NOMO-1 treated with DMSO at 0.1 percent for 48 hours (cell line): ENCODE data around the gene IL1R2.
"Not testable (repeated sequence)": the region's sequence is repeated elsewhere in the genome, so short reads cannot be mapped to it uniquely, and the experiment has no call there.

Experiments
- DNase-seq: peaks from one replicate; lab custom pipeline; 2025; ENCODE audit not compliant: unreplicated experiment; lab: John Stamatoyannopoulos, UW

Gene IL1R2

DNA sequence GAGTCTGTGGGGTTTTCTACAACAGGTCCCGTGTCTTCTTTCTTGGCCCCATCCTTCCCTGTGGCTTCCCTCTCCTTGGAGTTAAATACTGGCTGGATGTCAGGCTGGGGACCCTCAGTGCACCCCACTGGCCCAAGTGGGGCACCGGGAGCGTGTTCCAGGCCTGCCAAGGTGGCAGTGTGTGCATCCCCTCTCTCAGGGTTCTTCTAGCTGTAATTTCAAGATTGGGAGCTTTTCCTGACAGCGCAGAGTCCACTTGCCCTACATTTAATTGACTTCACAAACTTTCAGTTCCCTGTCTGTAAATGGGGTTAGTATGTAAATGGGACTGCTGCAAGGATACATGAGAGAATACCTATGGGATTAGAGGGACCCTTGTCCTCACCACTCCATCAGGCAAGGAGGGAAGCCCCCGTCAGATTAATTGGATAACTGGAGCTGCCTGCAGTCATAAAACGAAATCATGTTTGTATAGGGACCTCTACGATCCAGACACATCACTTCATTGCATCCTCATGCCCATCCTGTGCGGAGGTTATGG is 66.6 kb downstream of the IL1R2 start:
- no peak for DNase-seq

DNA sequence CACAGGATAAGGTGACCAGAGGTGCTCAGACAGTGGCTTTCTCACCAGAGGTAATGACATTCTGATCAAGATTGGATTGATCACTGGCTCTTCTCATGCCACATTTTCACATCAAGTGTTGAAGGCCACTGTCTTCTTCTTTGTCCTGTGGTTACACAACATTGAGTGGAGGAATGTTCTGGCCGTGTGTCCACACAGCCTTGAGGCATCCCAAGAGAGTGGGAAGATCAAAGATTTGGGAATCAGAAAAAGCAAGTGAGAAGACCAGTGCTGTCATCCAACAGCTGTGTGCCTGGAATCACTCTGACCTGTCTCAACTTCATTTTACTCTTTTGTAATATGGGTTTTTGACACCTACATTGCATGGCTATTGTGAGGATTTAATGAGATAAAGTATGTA is 67.4 kb downstream of the IL1R2 start:
- DNase-seq, result no peak

DNA sequence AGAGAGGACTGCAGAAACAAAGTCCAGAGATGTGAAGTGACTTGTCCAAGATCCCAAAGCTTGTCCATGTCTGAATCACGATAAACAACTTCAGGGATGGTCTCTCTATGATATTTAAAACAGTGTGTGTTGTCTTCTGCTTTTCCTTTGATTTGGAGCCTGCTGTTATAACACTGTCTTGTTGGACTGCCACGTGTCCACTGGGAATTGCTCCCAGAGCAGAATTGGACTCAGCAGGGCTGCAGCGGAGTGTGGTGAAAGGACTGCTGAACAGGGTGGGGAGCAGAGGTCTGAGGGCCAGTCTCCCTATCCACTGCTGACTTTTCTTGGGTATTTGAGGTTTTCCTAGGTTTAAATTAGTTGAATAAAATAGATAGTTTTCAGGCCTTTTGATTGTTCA is 68.3 kb downstream of the IL1R2 start:
- no peak for DNase-seq

DNA sequence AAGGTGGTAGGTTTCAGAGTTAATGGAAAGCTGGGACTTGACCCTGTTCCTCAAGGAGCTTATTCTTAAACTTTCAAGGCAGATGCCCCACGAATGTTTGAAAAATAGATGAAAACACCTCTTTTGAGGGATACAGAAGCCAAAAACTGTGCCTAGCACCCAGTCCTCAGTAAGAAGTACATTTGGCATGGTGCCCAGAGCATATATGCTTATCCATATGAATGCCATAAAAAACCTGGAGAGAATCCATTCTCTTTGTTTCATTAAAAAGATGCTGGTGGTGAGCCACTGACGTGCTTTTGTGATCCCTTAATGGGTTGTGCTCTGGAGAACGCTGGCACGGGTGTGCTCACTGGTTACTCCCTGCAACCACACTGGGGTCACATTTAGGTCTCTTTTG is 69.0 kb downstream of the IL1R2 start:
- no peak for DNase-seq

DNA sequence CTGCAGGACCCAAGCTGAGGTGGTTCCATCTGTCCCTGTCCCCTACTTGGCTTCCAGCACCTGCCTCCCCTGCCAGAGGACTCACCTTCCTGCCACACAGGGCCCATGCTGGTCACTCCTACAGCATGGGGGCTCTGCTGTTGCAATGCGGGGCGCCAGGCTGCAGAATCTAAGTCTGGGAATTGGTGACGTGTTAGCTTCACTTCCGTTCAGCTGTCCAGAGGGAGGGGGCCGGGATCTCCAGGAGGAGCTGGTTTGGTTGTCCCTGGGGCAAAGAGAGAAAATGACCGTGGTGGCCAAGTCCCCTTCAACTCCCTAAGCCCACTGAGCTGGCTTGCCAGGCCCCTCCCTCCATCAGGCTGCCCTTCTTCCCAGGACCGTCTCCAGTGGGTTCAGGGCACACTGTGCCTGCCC is 69.5 kb downstream of the IL1R2 start:
- DNase-seq, result no peak

DNA sequence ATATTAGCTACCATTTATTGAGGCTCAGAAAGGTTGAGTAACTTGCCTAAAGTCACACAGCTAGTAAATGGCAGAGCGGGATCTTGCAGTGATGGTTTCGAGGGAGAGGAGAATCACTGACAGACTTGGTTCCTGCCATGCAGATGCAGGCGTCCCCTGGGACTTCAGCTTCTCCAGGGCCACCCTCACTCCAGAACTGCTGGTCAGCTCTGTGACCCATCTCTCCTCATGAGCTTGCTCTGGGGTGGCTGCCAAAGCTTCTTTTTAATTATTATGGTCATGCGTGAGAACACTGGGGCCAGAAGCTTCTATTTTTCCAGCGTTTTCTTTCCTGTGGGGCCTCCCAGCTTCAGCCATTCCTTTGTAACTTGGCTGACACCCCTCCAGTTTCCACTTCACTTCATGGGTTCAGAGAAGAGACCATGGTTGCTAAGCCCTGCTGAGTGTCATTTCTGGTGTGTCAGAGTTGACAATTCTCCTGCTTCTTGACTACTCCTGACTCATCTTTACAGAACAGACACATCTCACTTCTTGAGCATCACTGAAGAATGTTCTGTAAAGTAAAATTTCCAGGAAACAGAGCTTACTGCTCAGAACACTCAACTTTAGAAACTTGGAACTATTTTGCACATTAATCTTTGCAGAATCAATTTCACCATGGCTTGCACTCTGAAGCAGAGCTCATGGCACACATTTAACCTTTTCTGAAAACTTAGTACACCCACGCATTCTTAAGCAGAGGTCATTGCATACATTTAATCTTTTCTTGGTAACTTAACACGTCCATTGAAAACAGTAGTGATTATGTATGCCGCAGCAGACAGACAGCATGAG is 70.4 kb downstream of the IL1R2 start:
- no peak for DNase-seq

DNA sequence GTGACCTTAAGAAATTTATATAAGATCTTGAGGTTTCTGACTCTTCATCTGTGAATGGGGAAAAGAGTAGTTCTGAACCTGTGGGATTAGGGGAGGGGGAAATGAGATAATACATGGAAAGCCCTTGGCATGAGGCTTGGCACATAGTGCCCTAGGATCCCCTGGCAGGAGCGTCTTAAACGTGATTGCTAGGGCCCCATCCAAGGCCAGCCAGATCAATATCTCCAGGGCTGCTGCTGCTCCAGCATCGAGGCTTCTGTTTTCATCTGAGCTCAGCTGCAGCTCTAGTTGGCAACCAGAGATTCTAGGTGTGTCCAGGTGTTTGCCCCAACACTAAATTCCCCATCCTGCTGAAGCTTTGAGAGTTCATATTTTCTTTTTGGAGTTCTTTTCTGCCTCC is 71.0 kb downstream of the IL1R2 start:
- DNase-seq, result no peak

DNA sequence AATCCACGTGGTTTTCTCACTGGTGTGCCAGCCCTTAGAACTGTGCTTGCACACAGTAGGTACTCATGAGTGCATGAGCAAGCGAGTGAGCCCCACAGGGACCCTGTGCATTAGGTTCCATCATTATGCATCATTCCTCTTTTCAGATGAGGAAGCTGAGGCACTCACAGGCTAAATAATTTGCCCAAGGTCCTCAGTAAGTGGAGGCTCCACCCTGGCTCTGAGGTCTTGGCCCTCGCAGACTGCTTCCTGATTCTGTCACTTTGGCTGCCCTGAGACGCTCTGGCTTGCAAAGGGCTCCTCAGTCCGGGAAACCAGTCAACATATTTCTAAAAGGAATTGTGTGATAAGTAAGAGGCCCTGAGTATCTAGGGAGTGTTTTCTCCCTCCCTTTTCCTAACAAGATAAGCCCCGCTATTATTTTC is 71.7 kb downstream of the IL1R2 start:
- DNase-seq, result peak; percentile 83

DNA sequence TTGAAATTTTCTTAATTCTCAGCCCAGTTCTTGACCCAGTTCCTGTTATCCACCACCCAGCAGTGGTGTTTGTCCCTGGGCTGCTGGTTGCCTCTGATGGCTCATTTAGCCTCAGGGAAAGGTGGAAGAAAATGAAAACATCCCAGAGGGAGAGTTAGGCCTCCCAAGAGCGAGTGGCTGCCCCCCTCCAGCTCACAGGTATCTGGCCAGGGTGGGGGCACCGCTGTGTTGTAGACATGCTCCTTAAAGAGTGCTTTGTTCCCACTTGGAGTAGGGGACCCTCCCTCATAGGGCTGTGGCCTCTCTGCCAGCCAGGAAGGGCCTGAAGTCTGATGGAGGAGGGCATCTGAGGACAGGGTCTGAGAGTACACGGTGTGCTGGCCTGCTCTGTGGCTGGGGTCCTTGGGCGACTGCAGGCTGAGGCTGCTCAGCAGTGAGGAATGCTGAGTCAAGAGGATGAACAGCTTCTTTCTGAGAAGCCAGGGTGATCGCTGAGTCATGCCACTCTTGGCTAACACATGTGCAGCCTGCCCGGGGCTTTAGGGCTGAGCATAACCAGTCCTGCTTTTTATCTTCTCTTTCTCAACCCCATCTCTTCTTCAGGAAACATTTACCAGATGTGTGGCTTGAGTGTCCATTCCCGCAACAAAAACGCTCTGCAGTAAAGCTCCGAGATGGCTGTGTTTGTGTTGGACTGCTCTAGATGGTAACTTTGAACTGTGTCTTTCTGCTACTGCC is 72.3 kb downstream of the IL1R2 start:
- DNase-seq, result peak; percentile 91

DNA sequence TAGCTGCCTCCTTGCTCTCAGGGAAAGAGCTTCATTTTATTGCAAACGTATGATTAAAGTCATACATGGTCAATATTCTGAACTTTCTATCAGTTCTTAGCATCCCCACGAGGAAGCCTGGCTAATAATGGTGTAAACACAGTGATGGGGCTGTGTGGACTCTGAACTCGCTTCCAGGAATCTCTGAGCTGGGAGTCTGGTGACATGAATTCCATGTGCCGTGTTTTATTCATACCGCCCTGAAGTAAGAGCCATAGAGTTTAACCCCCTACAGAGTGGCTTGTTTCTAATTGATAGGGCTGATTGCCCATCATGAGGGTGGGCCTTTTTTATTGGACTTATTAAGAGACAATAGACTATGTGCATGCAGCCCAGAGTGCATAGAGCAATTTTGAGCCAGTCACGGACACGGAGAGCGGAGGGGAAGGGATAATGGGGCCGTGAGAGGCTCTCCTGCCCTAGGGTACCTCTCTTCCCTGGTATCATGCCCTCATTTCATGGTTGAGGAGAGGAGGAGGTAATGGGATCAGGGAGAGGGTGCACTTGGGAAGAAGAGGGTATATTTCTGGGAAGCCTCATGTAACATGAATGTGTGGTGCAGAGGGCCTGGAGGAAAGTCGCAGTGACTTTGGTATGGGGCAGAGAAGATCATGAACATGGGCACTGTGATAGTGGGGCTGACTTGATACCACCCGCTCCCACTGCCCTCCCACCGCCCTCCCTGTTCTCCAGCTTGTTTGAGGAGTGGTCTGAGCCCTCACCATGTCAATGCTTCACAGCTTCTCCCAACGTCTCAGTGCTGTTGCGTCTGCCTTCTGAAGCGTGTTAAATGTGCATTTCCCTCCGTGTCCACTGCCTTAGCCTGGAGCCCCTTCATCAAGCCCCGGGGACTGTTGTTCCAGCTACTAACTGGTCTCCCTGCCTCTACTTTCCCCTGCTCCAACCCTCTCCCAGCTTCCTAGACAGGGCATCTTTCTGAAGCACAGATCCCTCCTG is 73.2 kb downstream of the IL1R2 start:
- DNase-seq, result no peak

DNA sequence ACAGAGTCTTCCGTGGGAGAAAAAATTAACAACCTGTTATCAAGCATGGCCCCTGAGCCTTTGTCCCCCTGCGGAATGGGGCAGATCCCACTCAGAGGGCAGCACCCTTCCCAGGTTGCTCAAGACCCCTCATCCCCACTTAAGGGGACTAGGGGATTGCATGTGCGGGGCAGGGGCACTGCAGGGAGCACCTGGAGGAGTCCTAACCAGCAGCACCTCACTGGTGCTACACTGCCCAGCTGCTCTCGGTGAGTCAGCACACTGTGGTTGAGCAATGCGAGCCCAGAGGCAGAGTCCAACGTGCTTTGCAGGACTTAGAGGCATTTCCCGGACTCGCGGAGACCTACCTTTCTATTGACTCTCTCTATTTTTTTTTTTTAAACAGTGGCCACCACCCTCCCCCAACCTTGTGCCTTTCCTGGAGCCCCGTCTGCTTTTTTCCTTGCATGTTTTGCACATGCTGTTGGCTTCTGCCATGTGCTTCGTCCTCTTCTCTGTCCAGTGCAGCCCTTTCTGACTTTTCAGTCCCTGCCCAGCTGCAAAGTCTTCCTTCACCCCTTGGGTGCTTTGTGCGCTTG is 74.0 kb downstream of the IL1R2 start:
- peak; percentile 65 for DNase-seq

DNA sequence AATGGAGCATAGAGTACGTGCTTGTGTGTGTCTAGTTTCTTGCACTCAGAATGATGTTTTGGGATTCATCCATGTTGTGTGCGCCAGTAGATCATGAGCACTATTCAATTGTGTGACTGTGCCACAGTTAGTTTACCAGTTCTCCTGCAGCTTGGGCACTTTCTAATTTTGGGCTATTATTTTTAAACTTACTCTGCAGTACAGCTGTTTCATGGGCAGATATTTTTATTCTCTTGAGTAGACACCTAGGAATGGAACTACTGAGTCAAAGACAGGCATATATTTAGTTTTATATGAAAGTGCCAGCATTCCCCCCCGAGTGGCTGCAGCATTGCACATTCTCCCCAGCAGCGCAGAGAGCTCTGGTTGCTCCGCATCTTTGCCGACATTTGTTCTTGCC is 74.8 kb downstream of the IL1R2 start:
- DNase-seq, result no peak

DNA sequence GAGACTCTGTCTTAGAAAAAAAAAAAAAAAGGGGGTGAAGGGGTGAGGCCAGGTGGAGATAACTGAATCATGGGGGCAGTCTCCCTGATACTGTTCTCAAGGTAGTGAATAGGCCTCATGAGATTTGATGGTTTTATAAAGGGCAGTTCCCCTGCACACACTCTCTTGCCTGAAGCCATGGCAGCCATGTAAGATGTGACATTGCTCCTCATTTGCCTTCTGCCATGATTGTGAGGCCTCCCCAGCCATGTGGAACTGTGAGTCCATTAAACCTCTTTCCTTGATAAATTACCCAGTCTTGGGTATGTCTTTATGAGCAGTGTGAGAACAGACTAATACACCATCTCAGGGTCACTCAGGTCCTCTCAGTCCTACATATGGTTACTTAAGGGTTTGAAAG is 76.4 kb downstream of the IL1R2 start:
- not testable (repeated sequence) for DNase-seq

DNA sequence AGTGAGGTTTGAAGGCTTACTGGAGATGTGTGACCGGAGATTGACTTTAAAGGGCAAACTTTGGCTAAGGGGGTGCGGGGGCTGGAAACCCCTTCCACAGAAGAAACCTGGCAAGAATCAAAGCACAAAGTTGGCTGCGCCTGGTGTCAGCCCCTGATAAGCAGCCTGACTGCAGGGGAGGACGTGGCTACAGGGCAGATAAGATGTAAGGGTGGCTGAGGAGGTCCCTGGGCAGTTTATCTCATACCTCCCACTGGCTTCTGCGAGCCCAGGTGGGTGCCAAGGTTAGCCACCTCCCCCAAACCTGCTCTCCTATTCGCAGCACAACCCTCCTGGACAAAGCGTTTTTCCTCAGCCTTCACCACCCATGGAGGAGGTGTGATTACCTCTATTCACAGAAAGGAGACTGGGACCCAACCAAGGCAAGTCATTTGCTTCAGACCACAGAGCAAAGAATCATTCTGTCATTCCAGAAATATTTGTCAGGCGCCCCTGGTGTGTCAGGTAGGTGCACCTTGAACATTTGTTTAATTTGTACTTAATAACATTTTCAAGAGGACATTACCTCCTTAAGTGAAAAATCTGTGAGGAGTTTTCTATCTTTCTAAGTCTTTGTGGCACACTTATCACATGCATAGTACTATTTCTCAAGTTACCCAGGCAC is 77.7 kb downstream of the IL1R2 start:
- no peak for DNase-seq

DNA sequence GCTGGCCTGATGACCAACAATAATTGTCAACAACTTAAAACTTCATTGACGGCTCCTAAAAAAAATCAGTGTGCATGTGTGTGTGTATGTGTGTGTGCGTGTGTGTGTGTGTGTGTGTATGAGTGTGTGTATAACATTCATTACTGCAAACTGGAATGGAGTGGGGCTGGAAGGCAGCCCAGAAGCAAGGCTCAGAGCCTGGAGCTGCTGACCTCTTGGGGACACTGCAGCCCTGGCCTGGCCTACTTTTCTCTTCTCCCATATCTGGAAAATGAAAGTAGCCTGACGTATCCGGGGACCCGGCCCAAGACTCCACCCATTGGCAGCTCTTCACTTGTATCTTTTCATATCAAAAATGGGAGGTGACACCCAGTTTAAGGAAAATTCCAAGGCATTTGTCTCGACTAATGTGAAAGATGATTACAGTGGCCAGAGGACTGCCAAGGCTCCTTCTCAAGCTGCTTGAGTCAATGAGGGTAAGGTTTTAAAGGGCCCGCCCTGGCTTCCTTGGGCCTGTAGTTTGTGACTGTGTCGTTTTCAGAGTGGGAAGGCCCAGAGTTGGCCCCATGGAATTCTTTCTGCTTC is 78.4 kb downstream of the IL1R2 start:
- no peak for DNase-seq

DNA sequence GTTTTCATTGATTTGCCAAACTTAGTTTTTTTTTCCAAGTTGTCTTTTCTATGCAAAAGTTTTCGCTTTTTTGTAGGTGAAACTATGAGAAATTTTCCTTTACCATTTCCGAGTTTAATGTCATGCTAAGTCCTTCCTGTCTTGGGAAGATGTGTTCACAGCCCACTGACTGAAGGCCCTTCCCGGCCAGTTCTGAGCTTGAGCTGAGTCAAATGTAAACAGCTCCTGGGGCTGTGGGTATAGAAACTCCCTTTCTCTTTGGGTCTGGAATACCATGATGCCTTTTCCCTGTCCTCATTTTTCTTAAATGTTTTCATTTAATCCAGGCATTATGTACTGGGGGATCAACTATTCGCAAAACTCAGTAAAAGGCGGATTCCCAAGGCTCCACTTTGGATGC is 81.0 kb downstream of the IL1R2 start:
- DNase-seq, result no peak

DNA sequence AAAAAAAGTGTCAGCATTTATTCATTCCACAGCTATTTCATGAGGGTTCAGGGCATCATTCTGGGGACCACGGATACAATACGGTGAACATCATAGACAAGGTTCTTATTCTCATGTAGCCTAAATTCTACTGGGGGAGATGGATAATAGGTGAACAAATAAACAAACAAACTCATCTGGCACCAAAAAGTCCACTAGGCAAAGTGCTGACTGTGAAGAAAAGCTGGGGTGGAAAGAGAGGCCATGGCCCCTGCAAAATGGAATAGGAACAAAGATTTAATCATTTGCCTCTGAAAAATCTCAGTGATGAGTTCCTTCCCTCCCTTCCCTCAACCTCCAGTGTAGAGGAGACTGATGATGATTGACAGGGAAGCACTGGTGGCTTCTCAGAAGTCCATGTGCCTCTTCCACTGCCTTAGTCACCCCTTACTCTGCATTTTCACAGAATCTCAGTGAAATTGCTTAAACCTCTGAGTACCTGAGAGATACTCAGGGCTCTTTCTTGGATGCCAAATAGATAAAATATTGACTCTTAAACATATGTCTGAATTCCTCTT is 81.5 kb downstream of the IL1R2 start:
- DNase-seq, result no peak

DNA sequence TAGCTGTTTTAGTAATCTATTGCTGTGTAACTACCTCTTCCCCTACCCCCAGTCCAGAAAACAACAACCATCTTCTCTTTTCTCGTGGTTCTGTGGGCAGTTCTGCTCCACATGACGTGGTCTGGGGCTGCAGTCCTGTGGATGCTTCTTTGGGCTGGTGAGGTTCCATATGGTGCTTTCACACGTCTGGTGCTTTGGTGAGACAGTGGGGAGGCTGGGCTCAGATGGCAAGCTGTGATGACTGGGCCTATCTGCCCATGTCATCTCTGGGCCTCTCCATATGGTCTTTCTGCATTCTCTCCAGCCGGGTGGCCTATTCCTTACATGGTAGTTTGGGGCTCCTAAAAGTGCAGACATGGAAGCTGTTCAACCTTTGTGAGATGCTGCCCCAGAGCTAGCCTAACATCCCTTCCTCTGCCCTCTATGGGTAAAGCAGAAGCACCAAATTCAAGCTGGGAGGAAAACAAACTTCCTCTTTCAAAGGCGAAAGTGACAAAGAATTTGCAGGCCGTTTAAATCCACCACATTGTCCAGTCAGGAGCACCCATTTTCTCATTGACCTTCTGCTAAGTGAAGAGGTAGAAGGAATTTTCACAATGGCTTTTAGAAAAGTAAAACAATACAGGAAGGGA is 82.5 kb downstream of the IL1R2 start:
- peak; percentile 84 for DNase-seq

DNA sequence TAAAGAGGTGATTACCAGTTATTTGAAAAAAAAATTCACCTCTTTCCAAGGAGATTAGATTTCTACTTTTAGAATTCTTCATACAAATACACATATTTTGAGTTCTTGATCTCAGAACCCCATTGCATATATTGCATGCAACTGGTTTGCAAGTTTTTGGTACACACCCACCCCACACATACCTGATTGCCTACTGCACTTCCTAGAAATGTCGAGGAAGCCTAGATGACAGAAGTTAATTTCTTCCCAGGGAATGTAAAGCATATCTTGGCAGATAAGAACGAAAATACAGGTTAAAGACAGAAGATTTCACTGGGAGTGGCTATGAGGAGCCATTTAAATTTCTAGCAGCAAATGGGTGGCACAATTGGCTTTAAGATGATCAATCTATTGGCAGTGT is 83.7 kb downstream of the IL1R2 start:
- no peak for DNase-seq
